DMS153 treated with DMSO at 0.1 percent for 48 hours (cell line): ENCODE results near the gene ASB8.

Experiments used
- DNase-seq: peaks from one replicate; lab custom pipeline; 2025; ENCODE audit not compliant: unreplicated experiment; lab: John Stamatoyannopoulos, UW

ASB8 gene, protein sequence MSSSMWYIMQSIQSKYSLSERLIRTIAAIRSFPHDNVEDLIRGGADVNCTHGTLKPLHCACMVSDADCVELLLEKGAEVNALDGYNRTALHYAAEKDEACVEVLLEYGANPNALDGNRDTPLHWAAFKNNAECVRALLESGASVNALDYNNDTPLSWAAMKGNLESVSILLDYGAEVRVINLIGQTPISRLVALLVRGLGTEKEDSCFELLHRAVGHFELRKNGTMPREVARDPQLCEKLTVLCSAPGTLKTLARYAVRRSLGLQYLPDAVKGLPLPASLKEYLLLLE

DNA sequence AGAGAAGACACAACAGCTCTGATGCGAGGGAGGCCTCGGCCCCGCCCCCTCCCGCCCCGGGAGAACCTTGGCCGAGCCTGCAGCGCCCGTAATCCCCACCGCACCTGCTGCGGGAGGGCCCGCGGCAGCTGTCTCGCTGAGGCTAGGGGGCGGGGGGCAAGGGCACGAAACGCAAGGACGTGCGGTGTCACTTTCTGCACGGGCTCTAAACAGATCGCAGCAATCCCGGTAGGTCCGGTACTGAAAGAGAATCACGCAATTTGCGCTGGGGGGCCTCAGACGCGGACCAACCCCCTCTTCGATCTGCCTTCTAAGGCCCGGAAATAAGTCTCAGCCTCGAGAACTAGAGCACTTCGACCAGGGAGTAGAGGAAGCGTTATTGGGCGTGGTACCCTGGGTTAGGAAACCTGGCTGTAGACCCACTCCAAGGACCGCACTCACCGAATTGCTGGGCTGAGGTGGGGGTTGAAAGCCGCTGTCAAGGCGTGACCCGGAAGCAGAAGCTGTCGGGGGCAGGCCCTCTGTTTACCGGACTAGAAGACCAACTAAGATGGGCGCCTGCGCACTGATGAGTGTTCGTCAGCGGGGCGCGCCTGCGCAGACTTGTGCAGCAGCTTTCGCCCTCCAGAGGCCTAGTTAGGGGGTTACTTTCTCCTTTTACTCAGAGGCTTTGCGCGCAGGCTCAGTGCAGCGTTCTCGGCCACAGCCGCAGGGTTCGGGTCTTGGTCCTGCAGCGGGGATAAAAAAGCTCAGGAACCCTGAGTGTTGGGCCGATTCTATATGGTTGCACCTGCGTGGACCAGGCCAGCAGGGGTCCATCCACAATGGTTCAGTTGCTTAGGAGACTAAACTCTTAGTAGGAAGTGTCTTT lies at the start of gene ASB8:
Gene ASB8, minus strand, starts transcription at position 498 of the 871 bp plus-strand sequence. CDS start 4,019 bp downstream, outside the sequence.
- DNase-seq, result peak; percentile 96

DNA sequence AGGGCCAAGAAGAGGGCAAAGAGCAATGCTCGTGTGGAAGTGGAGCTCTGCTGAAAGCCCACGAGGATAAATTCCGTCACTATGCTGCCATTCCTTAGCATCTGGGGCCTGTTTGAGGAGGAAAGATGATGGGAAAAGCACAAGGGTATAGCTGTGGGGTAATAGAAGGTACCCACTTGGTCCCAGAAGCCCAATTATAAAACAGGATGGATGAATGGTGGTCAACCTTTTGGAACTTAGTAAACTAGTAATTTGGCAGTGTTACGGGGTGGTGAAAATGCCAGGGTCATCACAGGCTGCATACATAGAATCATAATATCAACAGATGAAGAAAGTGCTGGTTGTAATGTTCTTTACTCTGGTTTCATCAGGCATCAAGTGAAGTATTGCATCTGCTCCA lies 45.9 kb upstream of the ASB8 start, which contains the start of gene OR10AD1:
Gene OR10AD1, minus strand, starts transcription at position 101 of the 400 bp plus-strand sequence. Its CDS starts 0 bp downstream, at position 101.
- DNase-seq, result no peak

DNA sequence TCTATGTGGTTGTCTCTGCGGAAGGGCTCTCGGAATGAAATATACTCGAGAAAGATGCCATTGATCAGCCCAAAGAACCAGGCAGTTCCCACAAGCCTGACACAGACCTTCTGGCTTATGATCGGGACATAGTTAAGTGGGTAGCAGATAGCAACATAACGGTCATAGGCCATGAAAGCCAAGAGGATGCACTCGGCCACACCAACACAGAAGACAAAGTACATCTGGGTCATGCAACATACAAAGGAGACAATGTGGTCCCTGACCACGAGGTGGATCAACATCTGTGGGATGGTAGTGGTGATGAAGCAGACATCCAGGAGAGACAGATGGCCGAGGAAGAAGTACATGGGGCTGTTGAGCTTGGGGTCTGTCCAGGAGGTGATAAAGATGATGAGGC lies 45.5 kb upstream of the ASB8 start:
- no peak for DNase-seq

DNA sequence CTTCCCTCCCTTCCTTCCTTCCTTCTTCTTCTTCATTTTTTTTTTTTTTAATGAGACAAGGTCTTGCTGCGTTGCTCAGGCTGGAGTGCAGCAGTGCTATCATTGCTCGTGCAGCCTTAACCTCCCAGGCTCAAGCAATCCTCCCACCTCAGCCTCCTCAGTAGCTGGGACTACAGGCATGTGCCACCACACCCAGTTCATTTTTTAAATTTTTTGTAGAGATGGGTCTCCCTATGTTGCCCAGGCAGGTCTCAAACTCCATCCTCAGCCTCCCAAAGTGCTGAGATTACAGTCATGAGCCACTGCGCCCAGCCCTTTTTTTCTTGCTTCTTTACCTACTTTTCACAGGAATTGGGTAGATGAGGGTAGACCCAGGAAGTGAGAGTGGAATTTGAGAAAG lies 44.2 kb upstream of the ASB8 start:
- DNase-seq, result no peak

DNA sequence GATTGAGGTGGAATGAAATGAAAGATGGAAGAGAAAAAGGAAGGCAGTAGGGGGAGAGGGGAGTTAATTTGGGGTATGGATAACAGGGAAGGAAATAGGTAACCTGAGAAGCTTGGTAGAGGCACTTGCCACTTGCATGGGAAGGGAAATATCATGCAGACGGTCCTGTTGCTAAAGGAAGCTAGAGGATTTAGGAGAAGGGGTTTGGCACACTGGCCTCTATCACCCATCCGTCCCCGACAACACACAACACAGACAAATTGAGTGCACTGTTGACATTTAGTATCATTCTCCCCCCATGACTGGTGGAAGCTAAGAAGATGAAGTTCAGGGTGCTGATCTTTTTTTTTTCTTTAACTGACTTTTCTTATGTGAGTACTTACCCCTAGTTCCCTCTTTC lies 43.8 kb upstream of the ASB8 start:
- DNase-seq, result no peak

DNA sequence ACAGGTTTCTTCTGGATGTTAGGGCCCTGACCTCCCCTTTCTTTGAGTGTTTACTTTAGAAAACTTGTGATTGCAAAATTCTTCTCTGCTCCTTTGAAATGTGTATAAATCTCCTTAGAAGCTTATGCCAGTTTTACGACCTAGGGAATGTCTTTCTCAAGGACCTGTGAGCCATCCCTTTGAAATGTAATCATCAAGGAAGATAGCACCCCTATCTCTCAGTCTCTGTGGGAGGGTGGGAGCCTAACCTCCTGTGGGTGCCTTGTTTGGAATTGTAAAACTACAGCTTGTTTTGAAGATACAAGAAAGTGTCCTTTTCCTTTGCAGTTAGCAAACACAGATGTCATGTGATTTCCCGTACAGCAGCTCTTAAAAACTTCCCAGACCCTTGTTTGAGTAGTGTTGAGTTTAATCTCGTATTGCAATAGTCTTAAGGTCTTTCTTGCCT lies 42.5 kb upstream of the ASB8 start:
- no peak for DNase-seq

DNA sequence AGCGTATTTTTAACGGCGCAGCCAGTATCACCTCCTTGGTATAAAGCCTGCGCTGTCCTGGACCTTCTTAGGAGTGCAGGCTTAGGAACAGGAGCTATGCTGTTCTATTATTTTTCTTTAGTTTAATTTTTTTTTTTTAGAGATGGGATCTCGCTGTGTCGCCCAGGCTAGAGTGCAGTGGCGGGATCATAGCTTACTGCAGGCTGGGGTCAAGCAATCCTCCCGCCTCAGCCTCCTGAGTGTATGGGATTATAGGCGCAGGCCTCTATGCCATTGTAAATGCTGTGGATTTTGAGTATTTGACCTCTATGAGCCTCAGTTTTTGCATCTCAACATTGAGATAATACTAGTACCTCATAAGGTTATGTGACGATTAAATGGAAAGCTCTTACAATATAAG lies 41.7 kb upstream of the ASB8 start:
- DNase-seq, result no peak

DNA sequence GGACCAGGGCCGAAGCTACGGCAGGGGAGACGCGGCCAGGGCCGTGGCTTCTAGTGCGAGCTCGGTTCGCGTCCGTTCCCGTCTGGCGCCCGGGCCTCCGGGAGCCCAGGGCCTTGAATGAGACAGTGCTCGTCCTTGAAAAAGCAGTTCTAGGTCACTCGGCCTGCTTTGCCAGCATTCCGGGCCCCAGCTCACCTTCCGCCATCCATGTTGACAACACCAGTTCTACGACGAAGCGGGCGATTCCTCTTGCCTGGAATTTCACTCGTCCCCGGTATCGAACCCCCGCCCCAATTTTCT lies 41.3 kb upstream of the ASB8 start:
- DNase-seq, result no peak

DNA sequence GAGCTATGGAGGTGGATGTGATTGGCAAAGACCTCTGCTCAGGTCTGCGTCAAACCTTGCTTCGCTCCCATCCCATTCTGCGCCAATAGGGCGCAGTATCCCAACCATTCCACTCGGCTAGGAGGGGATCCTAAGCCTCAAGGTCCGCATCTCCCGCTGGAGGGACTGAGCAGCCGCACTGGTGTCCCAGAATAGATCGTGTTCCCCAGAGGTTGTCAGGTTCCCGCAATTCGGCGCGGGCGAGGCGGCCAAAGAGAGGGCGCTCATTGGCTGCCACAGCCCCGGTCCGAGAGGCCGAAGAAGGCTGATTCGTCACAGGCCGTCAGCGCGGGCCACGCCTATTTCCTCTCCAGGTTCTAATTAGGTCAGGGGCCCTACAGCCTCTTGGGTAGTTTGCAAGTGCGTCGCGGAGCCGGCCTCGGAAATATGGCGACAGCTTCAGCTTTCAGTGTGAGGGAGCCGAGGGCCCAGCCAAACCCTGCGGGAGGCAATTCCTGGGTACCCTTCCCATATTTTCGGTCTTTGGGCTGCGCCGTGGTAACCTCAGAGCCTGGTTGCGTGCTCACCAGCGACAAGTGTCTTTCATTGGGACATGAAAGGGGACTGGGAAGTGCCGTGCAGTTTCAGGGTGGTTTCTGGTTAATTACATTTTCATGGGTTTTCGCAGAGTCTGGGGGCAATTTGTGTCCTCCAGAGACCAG lies 40.8 kb upstream of the ASB8 start:
- DNase-seq, result peak; percentile 94

DNA sequence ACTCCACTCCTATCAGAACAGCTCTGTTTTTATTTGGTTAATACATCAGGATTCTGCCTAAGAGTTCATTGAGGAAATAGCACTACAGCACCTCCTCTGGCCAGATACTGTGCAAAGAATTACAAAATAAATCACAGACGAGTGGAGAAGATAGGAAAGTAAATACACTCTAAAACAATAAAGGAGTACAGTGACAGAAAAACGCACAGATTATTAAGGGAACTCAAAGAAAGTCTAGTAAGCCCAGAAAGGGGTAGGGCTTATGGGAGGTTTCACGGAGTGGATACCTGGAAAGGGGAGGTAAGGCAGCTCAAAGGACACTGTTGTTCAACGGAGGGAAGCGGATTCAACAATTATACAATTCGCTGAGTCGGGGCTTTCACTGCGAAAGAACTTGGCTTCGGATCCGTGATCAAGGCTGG lies 40.2 kb upstream of the ASB8 start:
- DNase-seq, result peak; percentile 80

DNA sequence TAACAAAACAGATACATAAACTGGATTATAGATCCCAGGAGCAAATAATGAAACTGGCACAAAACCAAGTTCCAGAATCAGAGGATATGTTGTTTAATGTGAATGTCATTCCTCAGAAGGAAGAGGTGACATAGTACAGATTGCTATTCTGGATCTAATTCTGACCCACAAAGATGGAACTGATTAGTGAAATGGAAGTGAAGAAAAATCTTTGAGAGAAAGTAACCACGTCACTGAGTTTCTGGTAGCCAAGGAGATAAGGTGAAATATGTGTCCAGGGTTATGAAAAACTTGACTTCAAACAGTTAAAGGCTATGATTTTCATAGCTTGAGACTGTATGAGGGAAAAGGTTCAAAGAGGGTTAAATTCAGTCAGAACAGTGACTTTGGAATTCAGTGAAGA lies 37.5 kb upstream of the ASB8 start:
- no peak for DNase-seq

DNA sequence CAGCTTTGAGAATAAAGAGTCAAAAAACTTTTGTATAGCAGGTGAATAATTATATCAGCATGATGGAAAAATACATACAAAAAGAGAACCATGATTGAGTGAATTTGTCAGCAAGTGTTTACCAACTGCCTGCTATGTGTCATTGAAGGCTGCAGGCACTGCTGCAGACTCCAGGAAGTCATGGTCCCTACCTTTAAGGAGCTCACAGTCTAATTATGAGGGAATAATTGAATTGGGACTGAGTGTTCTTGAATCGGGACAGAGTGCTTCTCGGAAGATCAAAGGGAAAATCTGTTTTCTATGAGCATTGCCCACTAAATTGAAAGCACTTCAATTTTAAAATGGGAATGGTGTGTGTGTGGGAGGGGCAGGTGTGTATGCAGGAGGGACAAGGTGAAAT lies 36.3 kb upstream of the ASB8 start:
- no peak for DNase-seq

DNA sequence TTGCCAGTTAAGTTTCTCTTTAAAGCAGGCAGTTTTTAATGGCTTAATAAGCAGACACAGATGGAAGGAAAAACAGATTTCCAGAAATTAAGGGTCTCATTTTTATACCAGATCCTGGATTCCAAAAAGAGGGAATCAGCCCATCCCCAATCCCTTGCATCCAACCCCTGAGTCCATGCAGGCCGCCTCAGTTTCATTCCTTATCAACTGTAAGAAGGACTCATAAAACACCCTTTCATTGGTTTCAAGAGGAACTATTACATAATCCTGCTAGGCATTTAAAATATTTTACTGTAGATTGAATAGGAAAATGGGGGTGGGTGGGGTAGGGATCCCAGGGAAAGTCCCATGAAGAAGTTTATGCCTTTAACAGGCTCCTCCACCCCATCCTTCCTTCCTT lies 35.5 kb upstream of the ASB8 start:
- no peak for DNase-seq

DNA sequence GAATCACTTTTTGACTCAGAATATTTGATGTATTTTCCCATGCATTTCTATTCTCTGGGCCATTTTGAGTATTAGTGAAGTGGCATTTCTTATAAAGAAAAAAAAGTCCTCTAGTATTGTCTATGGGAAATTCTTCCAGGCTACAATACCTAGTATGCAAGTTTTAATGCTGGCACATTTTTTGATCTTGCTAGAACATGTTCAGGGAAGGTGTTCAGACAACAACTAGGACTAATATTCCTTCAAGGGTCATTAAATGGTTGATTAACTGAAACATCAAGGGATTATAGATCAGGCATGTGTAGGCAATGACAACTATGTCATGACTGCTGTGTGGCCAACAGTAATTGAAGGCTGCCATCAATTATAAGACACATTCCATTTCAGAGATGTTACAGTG lies 33.8 kb upstream of the ASB8 start:
- no peak for DNase-seq

DNA sequence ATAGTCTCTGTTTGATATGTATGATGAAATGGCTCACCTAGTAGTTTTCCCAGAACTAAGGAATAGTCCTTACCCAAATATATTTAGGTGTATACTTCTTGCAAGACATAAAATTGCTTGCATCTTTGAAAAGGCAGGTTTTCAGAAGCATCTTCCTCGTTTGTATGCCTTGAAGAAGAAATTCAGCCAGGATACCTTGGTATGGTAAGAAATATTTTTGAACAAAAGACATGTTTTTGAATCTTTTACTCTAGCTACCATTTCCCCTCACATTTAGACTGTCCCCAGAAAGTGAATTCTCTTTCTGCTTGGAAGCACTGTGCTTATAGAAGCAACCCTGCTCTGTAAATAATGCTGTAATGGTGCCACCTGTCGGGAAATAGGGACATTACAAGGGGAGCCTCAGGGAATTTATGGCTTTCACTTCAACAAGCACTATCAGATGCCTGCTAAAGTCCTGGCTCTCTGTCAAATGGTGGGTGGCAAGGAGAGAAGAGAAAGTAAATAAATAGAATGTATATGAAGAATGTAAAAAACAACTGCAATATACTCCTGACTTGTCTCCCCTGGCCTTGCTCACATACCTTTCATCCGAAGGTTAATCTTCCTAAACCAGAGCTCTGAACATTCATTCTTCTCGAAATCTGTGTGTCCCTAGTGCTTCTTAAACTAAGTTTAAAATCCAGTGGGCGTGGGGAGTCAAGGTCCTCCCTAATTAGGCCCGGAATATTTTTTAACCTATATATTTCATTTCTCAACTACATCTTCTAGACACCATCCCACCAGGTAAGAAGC lies 32.2 kb upstream of the ASB8 start:
- DNase-seq, result peak; percentile 58

DNA sequence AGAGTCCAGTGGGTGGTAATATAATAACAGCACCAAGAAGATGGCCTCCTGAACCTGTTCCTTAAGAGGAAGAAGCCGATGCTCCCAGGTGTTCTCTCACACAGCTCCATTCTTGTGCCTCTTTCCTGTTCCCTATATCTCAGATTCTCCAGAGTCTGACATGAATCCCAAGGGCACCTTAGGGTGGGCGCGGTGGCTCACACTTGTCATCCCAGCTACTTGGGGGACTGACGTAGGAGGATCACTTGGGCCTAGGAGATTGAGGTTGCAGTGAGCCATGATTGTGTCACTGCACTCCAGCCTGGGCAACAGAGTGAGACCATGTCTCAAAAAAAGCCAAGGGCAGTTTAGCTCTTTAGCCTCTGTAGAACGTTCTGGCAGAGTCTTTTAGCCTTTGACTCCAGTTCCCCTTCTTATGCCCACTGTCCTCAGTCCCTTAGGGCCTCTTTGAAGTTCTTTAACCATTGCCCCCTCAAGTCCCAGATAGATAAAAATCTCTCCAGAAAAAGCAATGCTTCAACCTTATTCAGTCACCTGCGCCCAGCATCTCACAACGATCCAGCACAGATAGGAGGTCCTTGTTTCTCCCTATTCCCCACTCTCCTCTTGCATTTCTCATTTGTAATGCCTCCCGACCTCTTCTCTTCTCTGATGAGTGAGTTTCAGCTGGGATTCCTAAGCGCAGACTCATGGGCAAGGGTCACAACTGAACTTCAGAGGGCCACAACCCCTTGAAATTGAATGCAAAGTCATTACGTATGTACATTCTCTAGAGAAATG lies 30.8 kb upstream of the ASB8 start:
- no peak for DNase-seq

DNA sequence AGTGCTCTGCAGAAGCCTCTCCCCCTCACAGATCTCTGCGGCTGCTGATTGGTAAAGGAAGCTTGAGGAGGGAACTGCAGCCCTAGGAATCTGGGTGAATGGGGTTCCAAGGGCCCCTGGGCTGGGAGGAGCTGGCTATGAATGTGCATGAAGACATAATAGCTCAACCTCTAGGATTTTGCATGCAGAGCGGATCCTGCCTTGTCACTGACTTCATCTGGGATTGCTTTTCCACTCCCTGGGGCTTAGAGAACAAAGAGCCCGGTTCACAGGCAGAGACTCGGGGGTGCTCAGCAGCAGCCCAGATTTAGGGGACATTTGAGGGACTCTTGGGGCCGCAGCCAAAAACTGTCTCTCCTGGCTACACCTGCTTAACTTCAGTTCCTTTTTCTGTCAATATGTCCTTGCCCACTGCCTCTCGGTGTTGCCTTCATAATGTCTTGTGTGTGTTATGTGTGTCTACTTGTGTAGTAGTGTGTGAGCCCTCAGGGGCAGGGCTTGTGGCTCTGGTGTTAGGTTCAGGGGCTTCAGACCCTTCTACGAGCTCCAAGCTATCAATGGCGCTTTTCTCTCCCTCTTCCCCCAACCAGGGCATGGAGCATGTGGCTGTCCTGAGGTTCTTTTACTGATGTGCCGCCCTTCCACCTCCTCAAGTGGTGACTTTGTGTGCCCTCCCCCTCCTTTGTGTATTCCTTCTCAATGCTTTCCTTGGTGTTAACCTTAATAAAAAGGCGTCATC lies 28.0 kb upstream of the ASB8 start:
- DNase-seq, result no peak

DNA sequence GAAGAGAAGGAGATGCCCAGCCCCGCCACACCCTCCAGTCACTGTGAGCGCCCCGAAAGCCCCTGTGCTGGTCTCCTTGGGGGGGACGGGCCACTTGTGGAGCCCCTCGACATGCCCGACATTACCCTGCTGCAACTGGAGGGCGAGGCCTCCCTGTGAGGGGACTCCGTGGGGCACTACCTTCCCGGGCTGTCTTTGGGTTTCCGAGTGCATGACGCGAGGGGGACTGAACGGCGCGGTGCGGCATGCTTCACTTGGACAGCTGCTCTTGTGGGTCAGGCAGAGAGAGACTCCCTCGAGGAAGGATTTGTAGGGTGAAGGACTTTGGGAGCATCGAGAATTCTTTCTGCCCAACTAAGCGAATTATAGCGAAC lies 27.2 kb upstream of the ASB8 start:
- DNase-seq, result no peak

DNA sequence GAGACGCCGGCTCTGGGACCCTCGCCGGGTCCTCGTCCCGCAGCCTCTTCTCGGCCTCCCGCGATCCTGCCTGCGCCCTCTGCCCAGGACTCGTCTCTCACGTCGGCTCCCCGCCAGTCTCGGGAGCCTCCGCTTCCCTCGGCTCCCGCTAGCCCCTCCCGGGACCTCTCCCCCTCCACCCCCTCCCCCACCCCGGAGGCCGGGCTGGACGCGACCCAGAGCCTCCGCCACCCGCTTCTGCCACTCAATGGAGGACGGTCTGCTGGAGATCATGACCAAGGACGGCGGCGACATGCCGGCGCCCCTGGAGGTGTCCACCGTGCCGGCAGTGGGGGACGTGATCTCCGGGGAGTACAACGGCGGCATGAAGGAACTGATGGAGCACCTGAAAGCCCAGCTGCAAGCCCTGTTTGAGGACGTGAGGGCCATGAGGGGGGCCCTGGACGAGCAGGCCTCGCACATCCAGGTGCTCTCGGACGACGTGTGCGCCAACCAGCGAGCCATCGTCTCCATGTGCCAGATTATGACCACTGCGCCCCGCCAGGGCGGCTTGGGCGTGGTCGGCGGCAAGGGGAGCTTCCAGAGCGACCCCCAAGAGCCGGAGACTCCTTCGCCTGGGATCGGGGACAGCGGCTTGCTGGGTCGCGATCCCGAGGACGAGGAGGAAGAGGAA lies 26.7 kb upstream of the ASB8 start:
- DNase-seq, result no peak
